OCI-LY1 (cell line): ENCODE data around the gene IQSEC3.

Experiments
- EZH2 ChIP-seq: fragments of 200-600 bp; sonication (generic), shearing (Covaris generic); IDR thresholded peaks from 2 replicates; pipeline ENCODE4 v1.8.0; 2017; ENCODE audit warnings: borderline replicate concordance, mixed run types, mild to moderate bottlenecking, antibody characterized with exemption, low read length, moderate library complexity, mixed read lengths
- TF ChIP-seq, protein P1 (sequence below): fragments of 200-600 bp; sonication (generic), shearing (Covaris generic); IDR thresholded peaks from 2 replicates; pipeline ENCODE4 v1.5.1; 2017; ENCODE audit warnings: mild to moderate bottlenecking, antibody characterized with exemption, low read length, moderate library complexity, mixed read lengths

GRCh38 chr12:213527-213932 is 147.0 kb downstream of the IQSEC3 start:
- TF ChIP-seq, protein P1, sequence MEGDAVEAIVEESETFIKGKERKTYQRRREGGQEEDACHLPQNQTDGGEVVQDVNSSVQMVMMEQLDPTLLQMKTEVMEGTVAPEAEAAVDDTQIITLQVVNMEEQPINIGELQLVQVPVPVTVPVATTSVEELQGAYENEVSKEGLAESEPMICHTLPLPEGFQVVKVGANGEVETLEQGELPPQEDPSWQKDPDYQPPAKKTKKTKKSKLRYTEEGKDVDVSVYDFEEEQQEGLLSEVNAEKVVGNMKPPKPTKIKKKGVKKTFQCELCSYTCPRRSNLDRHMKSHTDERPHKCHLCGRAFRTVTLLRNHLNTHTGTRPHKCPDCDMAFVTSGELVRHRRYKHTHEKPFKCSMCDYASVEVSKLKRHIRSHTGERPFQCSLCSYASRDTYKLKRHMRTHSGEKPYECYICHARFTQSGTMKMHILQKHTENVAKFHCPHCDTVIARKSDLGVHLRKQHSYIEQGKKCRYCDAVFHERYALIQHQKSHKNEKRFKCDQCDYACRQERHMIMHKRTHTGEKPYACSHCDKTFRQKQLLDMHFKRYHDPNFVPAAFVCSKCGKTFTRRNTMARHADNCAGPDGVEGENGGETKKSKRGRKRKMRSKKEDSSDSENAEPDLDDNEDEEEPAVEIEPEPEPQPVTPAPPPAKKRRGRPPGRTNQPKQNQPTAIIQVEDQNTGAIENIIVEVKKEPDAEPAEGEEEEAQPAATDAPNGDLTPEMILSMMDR, result no peak
- no peak for TF ChIP-seq EZH2
